COLO668 (cell line): Measurements from ENCODE around the gene DCLK2.

Source experiments
- DNase-seq: peaks from one replicate; lab custom pipeline; 2025; ENCODE audit not compliant: unreplicated experiment; lab: John Stamatoyannopoulos, UW

Gene DCLK2

GRCh38 chr4:150234246-150234645, 156.0 kb downstream of the DCLK2 start:
- DNase-seq: no peak

DNA sequence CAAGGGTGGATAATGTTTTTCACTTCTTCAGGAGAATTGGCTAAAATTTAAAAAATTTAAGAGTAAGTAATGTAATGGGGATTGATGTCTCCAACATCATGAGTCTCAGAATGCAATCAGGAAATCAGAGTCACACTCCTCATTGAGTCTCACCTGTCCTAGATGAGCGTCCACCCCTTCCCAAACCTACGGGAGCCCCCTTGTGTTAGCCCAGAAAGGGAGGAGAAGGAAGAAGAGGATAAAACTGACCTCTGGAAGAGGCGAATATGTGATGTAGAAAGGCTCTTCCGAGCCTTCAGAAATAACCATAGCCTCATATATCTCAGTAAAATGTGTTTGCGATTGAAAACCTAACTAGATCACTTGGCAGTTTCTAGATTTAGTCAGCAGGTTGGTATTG, 157.1 kb downstream of the DCLK2 start:
- DNase-seq: no peak

- no peak for DNase-seq
These were observed 157.6 kb downstream of the DCLK2 start for GRCh38 chr4:150235808-150236271.

GRCh38 chr4:150236626-150237025, 158.4 kb downstream of the DCLK2 start:
- no peak for DNase-seq

GRCh38 chr4:150237110-150237872, 159.0 kb downstream of the DCLK2 start:
- DNase-seq: no peak

DNA sequence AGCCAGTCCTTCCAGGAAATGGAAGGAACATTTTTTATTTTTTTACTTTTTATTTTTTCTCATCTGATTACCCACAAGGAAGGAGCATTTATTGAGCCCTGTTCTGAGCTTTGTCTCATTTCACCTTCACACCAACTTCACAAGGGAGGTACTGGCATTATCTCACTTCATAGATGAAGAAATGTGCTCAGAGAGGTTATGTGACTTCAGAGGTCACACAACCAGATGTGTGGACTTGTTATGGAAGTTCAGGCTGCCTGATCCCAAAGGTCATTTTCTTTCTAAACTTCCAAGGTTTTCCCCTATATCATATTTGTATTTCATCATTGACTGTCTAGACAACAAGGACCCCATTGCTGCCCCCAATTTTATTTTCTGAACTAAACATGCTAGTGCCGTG, 160.3 kb downstream of the DCLK2 start:
- DNase-seq: no peak

DNA sequence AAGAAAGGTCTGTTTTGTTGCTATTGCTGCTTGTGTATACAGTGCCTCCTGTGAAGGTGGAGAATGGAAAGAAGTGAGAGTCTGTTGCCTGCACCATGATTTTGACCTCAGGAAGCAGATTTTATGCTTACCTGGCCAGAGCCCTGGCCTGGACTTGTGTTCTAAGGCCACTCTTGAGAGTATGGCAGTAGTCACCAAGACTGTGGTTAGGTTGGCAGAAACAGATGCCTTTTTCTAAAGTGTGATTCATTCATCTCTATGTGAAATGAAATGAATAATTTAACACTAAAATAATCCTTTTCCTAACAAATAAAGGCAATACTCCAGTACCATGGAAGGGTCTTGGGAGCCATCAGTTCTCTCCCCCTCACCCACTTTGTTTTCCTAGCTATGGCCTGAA, 161.8 kb downstream of the DCLK2 start:
- DNase-seq: no peak

GRCh38 chr4:150242820-150243458, 164.7 kb downstream of the DCLK2 start:
- DNase-seq: peak; percentile 25

- DNase-seq: no peak
These were observed 165.7 kb downstream of the DCLK2 start for GRCh38 chr4:150243932-150244331.

DNA sequence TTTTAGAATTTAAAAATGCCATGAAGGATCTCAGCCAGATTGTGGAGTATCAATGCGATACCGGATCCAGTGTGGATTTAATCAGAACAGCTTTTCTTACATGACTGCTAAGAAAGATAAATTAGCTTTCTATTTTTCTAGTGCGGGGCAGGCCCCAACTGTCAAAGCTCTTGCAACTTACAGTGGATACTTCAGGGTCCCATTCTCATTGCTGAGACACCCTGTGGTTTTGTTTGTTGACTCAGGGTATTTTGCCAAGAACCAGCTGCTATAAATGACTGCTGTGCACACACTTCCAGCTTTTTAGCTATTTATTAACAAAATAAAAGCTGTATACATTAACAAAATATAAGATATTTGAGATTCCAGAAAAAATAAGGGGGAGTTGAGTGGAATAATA, 166.4 kb downstream of the DCLK2 start:
- peak; percentile 15 for DNase-seq

GRCh38 chr4:150247184-150247583, 168.9 kb downstream of the DCLK2 start:
- DNase-seq: no peak

GRCh38 chr4:150248181-150248580, 169.9 kb downstream of the DCLK2 start:
- no peak for DNase-seq

DNA sequence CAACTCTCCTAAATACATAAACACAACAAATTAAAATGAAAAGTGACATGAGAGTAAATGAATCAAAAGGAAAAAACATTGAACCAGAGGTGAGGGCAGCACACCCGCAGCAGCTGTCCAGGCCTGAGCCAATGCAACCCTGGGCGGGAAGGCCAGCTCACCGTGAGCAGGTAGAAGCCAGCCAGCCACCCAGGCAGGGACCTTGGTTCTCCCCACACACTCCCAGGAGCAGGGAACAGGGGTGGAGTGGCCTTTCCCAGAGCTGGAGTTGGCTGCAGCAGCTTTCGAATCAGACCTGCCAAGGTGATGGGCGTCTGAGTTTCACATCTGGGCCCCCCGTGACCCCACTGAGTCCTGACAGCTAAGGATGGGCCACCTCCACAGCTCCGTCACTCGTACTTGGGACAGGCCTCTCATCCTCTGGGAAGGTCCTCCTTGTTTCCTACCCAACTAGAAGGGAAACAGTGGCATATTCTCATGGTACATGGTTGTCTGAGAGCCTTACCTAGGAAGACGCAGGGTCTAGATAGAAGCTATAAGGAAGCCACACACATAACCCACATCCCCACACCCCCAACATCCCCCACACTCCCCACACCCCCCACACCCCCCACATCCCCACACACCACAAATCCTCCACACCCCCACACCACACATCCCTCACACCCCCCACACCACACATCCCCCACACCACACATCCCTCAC, 172.2 kb downstream of the DCLK2 start:
- no peak for DNase-seq

DNA sequence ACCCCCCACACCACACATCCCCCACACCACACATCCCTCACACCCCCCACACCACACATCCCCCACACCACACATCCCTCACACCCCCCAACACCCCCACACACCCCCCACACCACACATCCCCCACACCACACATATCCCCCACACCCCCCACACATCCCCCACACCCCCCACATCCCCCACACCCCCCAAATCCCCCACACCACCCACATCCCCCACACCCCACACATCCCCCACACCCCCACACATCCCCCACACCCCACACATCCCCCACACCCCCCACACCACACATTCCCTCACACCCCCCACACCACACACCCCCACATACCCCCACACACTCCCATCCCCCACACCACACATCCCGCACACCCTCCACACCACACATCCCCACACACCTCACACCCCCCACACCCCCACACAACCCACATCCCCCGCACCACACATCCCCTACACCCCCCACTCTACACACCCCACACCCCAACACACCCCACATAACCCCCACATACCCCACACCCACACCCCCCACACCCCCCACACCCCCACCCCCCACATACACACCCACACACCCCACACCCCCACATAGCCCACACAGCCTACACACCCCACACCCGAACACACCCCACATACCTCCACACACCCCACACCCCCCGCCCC, 172.9 kb downstream of the DCLK2 start:
- no peak for DNase-seq

DNA sequence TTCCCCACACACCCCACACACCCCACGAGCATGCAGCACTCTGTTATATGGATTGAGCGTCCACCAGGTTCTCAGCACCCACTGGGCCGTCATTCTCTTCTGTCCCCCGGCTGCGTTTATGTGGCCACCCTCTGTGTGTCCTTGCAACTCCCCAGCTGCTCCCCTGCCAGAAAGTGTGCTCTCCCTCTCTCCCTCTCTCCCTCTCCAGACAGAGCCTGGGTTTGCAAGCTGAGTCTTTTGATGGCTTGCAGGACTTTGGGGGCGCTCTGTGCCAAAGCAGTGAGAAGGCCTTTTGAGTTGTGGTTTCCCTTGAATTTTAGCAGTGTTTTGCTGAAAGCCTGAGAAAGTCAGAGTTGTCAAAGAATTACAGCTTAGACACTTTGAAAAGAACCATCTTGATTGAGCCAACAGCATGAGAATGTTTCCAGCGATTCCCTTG, 173.5 kb downstream of the DCLK2 start:
- DNase-seq: no peak

GRCh38 chr4:150252306-150252705, 174.1 kb downstream of the DCLK2 start:
- no peak for DNase-seq

- DNase-seq: no peak
These were observed 174.5 kb downstream of the DCLK2 start for GRCh38 chr4:150252741-150253140.

GRCh38 chr4:150253416-150253815, 175.2 kb downstream of the DCLK2 start:
- no peak for DNase-seq

GRCh38 chr4:150253965-150254630, 175.9 kb downstream of the DCLK2 start:
- DNase-seq: no peak

DNA sequence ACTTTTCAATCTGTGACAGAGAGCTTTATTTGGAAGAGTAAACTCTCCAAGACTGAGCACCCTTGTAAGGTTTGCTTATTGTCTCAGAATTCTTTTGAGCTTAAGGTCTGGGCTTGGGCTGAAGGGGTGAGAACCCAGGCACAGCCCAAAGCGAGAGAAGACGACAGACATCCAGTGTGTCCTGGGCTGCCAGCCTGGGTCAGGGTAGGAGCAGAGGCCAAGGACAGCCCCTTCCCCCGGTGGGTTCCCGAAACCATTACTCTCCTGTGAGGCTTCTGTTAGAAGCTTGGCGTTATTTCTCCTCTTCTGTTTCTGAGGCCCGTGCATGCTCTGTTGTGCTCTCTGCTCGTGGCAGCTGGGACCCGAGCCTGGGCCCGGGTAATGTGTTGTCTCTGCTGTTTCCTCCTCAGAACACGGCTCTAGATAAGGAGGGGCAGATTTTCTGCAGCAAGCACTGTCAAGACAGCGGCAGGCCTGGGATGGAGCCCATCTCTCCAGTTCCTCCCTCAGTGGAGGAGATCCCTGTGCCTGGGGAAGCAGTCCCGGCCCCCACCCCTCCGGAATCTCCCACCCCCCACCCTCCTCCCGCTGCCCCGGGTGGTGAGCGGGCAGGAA, 177.5 kb downstream of the DCLK2 start:
- DNase-seq: no peak
